HG03097 (cell line): ENCODE data around the gene SULT2B1.
"Not testable (repeated sequence)": the region's sequence is repeated elsewhere in the genome, so short reads cannot be mapped to it uniquely, and the experiment has no call there.

Source experiments
- ATAC-seq: cut with Tn5 transposase; IDR thresholded peaks from one replicate; pipeline ENCODE4 v1.9.1; 2021; ENCODE audit not compliant: unreplicated experiment, low FRiP score

SULT2B1 gene

DNA sequence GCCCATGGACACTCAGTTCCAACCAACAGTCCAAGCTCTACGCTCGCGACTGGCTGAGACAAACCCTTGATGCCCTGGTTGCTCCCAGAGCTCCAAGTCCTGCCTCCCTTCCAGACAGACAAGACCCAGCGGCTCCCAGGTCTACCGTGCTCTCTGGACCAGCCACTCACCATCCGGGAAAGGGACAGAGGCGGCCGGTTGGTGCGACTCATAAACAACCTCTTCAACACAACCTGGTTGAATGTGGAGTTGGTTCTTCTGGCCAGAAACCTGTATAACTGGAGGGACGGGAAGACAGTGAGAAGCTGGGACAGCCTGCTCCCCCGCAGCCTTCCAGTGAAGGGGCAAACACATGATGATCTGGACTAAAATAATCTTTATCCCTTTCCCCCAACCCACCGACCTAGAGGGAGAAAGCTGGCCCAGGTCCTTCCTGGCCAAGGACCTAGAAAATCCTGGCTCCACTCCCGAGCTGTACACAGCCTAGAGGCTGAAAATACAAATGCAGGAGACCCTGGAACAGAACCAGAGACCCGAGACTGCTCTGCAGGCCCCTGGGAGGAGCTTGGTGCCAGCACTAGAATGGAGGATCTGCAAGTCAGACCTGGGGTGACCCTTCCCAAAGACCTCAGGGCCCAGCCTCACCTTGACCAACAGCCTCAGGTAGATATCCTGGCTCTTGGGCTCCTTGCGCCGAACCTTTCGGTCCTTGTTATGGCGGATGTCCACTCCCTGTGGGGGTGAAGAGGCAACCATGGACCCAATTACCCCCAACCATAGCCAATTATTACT, 65.4 kb downstream of the SULT2B1 start:
- ATAC-seq, result no peak

DNA sequence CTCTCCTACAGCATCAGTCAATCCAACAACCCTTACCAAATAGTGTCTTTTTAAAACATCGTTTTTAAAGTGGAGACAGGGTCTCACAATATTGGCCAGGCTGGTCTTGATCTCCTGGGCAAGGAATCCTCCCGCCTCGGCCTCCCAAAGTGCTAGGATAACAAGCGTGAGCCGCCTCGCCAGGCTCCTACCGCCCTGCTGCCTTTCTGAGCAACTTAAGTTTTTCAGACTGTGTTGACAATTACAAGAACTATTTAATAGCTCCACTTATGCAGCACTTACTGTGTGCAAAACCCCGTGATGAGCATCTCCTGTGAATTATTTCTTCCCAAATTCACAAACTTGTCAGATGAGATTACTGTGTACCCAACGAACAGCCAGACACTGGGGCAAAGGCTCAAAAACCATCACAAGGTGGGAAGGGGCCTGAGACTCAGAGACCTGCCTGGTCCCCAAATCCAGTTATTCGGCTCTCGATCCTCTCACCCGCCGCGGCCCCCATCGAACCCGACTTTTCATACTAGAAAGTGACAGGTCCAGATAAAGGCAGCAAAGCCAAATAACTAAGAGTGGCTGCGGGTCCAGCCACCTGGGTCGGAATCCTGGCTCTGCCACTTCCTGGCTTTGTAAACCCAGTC, 66.4 kb downstream of the SULT2B1 start:
- ATAC-seq, result no peak

DNA sequence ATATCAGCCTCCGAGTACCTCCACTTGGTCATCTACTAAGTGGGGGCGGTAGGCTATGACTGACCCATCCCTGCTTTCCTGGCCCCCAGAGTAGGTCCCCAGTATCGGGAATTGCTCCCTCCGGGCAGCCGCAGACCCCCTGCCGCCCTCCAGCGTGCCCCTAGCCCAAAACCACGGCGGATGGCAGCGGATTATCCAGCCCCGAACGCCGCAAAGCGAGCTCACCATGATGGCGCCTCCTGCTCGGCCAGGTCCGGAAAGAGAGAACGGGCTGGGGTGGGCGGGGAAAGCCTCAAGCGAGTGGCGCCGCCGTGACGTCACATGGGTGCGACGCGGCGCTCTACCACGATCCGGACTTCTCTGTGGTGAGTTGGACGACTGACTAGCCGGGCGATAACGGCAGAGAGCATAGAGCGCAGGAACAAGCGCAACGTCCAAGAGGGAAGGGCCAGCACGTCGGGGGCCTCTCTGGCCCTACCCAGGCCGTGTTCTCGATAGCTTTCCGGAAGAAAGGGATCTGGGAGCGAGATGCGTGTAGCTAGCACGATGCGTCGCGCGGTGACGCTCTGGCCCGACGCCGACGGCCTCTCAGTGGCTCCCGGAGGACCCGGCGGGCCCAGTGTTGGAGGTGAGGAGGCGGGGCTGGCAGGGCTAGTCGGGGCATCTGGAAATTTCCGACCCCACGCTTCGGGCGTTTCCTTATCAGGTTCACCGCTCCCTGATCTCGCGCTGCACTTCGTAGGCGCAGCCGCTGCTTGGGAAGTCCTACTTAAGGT, 67.1 kb downstream of the SULT2B1 start, which contains the start of the genes RPL18 and SPHK2:
Gene RPL18 (minus strand): TSS at position 263 of the 776 bp plus-strand sequence. CDS start 35 bp downstream, at position 228.
Gene SPHK2 (plus strand): TSS at position 591 of the 776 bp plus-strand sequence. CDS start 1,009 bp downstream, outside the sequence.
- peak; percentile 88 for ATAC-seq

DNA sequence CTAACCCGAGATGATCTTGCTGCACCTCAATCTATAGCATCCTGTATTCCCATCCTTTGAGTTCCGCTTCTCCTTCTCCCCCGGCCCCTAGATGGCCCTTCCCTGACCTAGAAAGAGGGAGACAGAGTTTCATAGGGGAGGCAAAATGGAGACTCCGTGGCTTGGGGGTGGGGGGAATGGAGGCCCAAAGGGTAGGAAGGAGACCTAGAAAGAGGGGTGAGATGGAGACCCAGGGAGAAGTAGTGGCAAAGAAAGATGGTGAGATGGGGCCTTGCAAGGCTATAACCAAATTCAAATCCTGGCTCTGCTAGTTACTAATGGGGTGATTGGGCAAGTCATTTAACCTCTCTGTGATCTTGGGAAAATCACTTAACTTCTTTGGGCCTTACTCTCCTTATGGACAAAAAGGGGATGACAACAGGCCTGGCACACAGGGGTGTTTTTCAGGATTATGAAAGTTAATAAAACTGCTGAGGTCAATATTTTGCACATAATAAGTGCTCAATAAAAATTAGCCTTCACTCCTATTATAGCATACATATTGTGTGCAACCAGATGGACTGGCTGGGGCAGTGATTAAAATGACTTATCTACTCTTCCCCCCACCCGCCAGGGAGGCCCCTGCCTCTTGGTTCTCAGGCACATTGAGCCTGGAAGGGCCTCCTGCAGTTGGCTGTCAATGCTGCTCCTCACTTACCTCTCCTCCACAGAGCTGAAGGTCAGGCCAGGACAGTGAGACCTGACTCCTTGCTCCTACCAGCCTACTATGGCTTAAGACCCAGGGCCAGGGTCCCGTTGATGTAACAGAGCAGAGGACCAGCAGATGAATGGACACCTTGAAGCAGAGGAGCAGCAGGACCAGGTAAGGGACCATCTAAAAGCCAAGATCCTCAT, 68.0 kb downstream of the SULT2B1 start:
- ATAC-seq, result no peak

DNA sequence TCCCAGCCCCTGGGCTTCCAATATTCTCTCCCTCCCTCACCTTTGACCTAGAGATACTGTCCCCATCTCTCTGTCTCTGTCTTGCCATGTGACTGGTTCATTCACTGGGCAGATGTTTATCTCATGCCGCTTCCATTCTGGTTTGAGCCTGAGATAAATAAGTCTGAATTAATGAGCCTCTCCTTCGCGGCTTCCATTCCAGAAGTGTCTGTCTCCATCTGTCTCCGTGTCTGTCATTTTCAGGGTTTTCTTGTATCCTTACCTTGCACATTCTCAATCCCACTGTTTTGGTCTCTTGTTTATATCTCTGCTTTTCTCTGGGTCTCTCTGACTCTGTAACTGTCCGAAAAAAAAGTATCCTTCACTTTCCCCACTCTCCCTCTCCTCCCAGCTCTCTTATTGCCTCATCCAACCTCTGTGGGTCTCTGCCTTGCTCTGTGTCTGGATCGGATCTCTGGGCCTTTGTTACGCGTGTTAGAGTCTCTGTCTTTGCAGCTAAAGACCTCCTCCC, 71.6 kb downstream of the SULT2B1 start:
- ATAC-seq, result no peak

DNA sequence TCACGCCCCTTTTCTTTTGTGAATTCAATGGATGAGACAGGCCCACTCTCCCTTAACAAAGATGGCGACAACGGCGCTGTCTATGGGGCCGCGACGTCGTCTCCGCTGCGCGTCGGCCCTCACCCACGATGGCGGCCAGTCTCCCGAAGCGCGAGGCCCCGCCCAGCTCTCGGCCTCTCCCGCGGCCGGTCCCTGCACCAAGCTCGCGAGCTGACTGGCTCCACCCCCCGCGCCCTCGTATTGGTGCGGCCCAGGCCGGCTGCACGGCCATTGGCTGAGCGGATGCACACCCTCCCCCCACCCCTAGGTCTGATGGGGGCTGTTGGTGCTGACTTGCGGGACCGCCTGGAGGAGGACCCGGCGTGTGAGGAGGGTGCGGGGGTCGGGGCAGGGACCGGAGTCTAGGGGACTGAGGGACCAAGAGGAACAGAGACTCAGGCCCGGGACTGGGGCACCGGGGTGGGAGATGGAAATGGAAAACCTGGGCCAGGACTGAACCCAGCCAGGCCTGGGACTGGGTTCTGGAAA, 72.2 kb downstream of the SULT2B1 start:
- peak; percentile 49 for ATAC-seq

DNA sequence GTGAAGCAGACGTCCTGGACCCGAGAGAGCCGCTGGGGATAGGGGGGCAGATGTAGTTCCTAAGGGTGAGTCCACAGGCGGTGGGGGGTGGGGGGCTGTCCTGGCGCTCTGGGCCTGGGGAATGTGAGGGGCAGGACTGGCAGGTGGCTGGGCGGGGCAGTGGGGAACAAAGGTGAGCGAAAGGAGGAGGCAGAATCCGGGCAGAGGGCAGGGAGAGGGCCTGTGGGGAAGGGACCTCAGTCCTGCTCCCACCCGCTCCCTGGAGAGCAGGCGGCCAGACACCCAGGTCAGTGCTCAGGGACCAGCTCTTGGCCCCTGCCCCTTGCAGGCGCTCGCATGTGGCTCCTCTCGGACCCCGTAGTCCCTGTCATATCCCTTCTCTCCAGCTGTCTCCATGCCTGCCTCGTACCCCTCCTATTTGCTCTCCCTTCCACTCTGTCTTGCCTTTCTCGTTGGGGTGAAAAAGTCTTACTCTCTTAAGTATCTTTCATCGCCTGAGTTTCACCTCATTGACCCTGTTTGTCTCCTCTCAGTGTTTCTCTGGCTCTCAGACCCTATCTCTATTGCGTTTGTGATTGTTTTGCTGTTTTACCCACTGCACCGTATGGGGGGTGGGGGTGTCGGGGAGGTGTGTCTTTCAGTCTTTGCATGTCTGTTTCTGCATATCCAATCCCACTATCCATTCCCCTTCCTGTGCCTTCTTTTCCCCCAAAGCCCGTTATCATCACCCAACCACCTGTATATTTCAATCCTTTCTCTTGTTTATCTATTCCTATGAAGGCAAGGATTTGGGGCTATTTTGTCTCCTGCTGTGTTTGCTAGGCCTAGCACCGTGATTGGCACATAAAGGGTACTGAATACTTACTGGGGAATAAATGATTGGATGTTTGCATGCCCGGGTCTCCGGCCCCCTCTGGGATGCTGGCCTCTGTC, 73.1 kb downstream of the SULT2B1 start:
- ATAC-seq, result no peak

DNA sequence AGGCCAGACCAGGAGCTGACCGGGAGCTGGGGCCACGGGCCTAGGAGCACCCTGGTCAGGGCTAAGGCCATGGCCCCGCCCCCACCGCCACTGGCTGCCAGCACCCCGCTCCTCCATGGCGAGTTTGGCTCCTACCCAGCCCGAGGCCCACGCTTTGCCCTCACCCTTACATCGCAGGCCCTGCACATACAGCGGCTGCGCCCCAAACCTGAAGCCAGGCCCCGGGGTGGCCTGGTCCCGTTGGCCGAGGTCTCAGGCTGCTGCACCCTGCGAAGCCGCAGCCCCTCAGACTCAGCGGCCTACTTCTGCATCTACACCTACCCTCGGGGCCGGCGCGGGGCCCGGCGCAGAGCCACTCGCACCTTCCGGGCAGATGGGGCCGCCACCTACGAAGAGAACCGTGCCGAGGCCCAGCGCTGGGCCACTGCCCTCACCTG, 73.9 kb downstream of the SULT2B1 start:
- no peak for ATAC-seq

DNA sequence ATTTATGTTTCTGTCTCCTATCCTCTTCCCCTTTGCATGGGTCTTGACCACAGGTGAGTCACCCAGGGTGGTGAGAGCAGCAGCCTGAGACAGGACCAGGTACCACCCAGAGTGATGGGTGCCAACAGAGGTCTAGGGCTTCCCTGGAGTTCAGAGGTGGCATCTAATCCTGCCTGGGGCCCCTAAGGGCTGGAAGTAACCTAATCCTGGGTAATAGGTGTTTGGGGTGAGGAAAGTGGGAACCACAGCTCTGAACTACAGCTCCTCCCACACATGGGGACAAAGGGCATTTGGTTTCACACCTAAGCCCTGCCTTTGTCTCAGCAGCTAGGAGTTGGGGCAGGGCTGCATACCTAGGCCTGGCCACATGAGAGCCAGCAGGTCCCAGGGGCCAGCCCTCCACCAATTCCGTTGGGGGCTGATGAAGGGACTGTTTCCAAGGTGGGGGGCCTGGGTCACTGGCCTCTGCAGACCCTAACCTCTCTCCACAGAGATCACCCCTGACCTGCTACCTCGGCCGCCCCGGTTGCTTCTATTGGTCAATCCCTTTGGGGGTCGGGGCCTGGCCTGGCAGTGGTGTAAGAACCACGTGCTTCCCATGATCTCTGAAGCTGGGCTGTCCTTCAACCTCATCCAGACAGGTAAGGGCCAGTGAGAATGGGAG, 75.4 kb downstream of the SULT2B1 start:
- no peak for ATAC-seq

DNA sequence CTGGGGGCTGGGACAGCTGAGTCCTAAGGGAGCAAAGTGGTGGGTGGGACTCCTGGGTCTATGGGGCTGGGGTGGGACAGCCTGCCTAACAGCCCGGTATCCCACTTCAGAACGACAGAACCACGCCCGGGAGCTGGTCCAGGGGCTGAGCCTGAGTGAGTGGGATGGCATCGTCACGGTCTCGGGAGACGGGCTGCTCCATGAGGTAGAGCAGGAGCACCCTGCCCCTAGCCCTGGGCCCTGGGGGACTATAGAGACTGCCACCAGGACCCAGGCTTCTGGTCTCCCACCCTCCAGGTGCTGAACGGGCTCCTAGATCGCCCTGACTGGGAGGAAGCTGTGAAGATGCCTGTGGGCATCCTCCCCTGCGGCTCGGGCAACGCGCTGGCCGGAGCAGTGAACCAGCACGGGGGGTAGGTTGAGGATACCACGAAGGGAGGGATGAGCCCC, 75.9 kb downstream of the SULT2B1 start:
- no peak for ATAC-seq

DNA sequence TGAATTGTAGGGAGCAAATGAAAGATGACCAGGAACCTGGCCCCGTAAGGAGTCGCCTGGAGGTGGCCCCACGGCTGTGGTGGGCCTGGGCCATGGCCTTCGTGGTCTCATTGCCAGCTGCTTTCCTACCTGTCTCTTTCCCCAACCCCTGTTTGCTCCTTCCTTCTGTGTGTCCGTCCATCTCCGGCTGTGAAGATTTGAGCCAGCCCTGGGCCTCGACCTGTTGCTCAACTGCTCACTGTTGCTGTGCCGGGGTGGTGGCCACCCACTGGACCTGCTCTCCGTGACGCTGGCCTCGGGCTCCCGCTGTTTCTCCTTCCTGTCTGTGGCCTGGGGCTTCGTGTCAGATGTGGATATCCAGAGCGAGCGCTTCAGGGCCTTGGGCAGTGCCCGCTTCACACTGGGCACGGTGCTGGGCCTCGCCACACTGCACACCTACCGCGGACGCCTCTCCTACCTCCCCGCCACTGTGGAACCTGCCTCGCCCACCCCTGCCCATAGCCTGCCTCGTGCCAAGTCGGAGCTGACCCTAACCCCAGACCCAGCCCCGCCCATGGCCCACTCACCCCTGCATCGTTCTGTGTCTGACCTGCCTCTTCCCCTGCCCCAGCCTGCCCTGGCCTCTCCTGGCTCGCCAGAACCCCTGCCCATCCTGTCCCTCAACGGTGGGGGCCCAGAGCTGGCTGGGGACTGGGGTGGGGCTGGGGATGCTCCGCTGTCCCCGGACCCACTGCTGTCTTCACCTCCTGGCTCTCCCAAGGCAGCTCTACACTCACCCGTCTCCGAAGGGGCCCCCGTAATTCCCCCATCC, 76.7 kb downstream of the SULT2B1 start:
- ATAC-seq, result no peak

DNA sequence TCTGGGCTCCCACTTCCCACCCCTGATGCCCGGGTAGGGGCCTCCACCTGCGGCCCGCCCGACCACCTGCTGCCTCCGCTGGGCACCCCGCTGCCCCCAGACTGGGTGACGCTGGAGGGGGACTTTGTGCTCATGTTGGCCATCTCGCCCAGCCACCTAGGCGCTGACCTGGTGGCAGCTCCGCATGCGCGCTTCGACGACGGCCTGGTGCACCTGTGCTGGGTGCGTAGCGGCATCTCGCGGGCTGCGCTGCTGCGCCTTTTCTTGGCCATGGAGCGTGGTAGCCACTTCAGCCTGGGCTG, 77.3 kb downstream of the SULT2B1 start:
- ATAC-seq, result no peak

DNA sequence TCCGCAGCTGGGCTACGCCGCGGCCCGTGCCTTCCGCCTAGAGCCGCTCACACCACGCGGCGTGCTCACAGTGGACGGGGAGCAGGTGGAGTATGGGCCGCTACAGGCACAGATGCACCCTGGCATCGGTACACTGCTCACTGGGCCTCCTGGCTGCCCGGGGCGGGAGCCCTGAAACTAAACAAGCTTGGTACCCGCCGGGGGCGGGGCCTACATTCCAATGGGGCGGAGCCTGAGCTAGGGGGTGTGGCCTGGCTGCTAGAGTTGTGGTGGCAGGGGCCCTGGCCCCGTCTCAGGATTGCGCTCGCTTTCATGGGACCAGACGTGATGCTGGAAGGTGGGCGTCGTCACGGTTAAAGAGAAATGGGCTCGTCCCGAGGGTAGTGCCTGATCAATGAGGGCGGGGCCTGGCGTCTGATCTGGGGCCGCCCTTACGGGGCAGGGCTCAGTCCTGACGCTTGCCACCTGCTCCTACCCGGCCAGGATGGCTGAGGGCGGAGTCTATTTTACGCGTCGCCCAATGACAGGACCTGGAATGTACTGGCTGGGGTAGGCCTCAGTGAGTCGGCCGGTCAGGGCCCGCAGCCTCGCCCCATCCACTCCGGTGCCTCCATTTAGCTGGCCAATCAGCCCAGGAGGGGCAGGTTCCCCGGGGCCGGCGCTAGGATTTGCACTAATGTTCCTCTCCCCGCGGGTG, 77.8 kb downstream of the SULT2B1 start:
- no peak for ATAC-seq

DNA sequence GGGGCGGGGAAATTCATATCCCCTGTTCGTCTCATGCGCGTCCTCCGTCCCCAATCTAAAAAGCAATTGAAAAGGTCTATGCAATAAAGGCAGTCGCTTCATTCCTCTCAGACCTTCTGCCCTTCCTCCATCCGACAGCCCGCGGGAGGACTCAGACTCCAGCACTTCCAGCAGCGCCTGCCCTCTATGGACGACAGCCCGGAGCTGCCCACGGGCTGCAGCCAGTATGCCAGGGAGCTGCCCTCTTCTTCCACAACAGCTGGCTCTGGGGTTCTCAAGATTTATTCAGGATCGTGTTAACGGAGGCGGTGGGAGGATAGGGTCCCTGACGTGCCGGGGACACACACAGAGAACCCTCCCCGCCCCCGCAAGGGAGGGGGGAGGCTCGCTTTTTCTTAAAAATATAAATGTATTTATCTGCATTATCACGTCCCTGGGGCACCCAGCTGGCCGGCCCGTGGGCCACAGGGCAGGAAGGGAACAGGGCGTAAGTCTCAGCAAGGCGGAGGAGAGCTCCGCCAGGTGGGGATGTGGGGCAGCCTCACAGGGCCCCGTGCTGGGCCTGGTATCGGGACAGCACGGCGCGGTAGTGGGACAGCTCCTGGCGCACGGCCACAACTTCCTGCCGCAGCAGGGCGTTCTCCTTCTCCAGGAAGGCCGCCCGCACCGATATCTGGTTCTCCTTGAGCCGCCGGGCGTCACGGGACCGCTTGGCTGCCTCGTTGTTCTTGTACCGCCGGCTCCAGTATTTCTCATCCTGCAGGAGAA, 78.5 kb downstream of the SULT2B1 start:
- ATAC-seq, result no peak

DNA sequence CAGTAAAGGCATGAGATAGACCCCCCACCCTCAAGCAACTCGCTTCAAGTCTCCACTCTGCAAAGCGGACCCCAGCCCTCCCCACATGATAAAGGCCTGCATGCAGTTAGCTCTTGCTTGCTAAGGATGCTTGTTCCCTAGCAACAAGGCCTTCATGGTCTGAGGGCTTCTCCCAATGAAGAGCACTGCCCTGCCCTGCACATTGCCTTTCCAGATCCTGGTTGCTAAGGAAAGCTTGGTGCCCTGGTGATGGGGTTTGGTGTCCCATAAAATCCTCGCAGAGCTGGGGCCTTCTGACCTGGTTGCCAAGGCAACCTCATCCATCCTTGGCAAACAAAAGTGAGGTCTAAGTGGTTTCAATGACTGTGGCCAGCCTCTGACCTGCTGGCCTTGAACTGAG, 79.3 kb downstream of the SULT2B1 start:
- no peak for ATAC-seq

DNA sequence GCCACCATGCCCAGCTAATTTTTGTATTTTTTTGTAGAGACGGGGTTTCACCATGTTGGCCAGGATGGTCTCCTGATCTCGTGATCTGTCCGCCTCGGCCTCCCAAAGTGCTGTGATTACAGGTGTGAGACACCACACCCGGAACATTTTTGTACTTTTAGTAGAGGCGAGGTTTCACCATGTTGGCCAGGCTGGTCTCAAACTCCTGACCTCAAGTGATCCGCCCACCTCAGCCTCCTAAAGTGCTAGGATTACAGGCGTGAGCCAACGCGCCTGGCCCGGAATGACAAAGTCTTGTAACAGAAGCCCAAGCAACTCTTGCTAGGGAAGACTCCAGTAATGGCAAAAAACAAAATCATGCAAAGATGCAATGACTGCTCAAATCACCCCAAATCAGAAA, 80.3 kb downstream of the SULT2B1 start:
- not testable (repeated sequence) for ATAC-seq
